ENCODE measurements around the gene SH3PXD2B. TPM values are rescaled to one million over a fixed set of nuclear protein-coding genes. Genes with fewer than 3 reads are reported as not detected.
"Not testable (repeated sequence)": the region's sequence is repeated elsewhere in the genome, so short reads cannot be mapped to it uniquely, and the experiment has no call there.

Gene SH3PXD2B
- total RNA-seq, 4 donors from 2014 or later = 13.5 to 43.5 (median 28.1) TPM

DNA sequence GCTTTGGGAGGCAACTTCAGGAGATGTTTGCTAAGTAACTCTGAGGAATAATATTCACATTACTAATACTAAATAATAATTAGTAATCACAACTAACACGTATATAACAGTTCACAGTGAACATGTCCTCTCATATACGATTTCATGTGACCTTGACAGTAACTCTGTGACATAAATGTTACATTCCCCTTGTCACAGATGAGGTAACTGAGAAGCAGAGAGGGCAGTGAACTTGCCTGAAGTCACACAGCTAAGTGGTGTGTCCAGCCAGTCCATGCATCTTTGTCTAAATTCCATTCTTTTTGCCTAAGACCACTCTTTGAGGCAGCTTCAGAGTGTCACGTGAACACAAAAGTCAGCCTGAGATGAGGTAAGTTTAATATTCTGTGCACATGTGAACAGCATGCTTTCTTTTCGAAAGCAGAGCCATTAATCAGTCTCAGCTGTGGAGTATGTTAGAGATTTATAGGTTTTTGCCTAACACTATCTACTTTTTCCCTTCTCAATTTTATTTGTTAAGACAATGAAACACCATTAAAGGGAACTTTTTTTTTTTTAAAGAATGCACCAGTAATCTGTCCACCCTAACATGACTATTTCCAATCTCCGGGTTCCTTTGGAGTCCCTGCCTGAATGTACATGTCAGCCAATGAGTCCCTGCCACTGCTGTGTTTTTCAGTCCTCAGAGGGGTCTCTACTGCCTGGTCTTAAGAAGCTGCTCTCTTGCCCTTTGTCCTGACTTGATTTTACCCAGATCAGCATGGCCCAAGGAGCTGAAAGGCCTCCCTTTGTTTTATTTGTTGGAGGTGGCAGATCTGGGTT is 43.5 kb downstream of the SH3PXD2B start:
- TF ChIP-seq POLR2A (IDR thresholded peaks at IDR 0.05) = no peak
- TF ChIP-seq CTCF (IDR thresholded peaks at IDR 0.05) = no peak
- WGBS, 2 donors = 52 to 63% methylated on average over 5 of the region's 5 CpGs
- H3K4me3 ChIP-seq (ENCODE audit: low read depth, poor library complexity, severe bottlenecking) = no peak overlapping the region
- intact Hi-C loops (cut with DNase I; ENCODE audit: low total_unique reads) = no loop called here
- no peak for DNase-seq (ENCODE audit: low spot score in 2 of 2)

- intact Hi-C loops (cut with DNase I; ENCODE audit: low total_unique reads) = no loop called here
- no peak for DNase-seq (ENCODE audit: low spot score in 2 of 2)
- H3K4me3 ChIP-seq (ENCODE audit: low read depth, poor library complexity, severe bottlenecking) = no peak overlapping the region
- TF ChIP-seq POLR2A (IDR thresholded peaks at IDR 0.05) (no peak), CTCF (IDR thresholded peaks at IDR 0.05) (no peak)
- WGBS, 2 donors = 80 to 86% methylated on average over 4 of the region's 4 CpGs
Observed at GRCh38 chr5:172410160-172410559, 44.2 kb downstream of the SH3PXD2B start.

DNA sequence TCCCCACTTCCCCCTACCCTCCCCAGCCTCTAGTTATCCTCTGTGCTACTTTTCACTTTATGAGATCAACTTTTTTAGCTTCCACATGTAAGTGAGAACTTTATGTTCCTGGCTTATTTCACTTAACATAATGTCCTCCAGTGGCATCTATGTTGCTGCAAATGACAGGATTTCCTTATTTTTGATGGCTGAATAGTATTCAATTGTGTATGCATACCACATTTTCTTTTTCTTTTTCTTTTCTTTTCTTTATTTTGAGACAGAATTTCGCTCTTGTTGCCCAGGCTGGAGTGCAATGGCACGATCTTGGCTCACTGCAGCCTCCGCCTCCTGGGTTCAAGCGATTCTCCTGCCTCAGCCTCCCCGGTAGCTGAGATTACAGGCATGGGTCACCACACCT is 44.8 kb downstream of the SH3PXD2B start:
- intact Hi-C loops (cut with DNase I; ENCODE audit: low total_unique reads) = not testable (repeated sequence)

DNA sequence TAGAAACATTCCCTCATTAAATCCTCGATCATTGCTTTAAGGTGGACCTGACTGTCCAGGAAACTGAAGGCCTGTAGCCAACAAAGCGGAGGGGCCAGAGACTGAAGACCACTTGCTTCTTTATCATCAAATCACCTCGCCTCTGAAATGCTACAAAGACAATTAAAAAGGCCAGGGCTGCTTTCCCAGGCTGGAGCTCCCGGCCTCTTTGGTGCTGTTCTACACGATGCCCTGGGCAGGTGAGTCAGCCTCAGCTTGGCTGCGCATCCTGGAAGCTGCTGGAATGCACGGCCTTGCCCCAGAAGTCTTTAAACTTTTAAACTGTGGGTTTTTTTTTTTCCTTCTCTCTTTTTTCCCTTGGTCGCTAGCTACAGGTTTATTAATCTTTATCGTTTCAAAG is 46.5 kb downstream of the SH3PXD2B start:
- WGBS, 2 donors = 39 to 42% methylated on average over 9 of the region's 9 CpGs
- no peak for TF ChIP-seq CTCF (IDR thresholded peaks at IDR 0.05)
- TF ChIP-seq POLR2A (IDR thresholded peaks at IDR 0.05) = no peak
- DNase-seq (ENCODE audit: low spot score in 2 of 2) = no peak
- no peak overlapping the region for H3K4me3 ChIP-seq (ENCODE audit: low read depth, poor library complexity, severe bottlenecking)
- intact Hi-C loops (cut with DNase I; ENCODE audit: low total_unique reads) = no loop called here

More for the DNA sequence above, 44.8 kb downstream of the SH3PXD2B start:
- H3K4me3 ChIP-seq (ENCODE audit: low read depth, poor library complexity, severe bottlenecking); DNase-seq (ENCODE audit: low spot score in 2 of 2): not testable (repeated sequence)
- 96 to 100% methylated on average over 5 of the region's 5 CpGs for WGBS, 2 donors

GRCh38 chr5:172407241-172407691 is 47.1 kb downstream of the SH3PXD2B start:
- DNase-seq (ENCODE audit: low spot score in 2 of 2) = no peak

More at GRCh38 chr5:172407241-172407691, 47.1 kb downstream of the SH3PXD2B start:
- no peak for TF ChIP-seq POLR2A (IDR thresholded peaks at IDR 0.05)
- TF ChIP-seq CTCF (IDR thresholded peaks at IDR 0.05) = no peak
- intact Hi-C loops (cut with DNase I; ENCODE audit: low total_unique reads) = no loop called here
- H3K4me3 ChIP-seq (ENCODE audit: low read depth, poor library complexity, severe bottlenecking) = no peak overlapping the region
- WGBS, 2 donors = 37 to 46% methylated on average over 3 of the region's 3 CpGs

Measured in lower leg skin (tissue), 4 donors.